Nephron (organoid): ENCODE data around the gene DMXL1.
"Not testable (repeated sequence)": the region's sequence is repeated elsewhere in the genome, so short reads cannot be mapped to it uniquely, and the experiment has no call there.

Source experiments
- H3K27ac Mint-ChIP-seq, 3 experiments: 2 replicates each; pipeline ENCODE4 v1.8.0; 2020; ENCODE audit warnings: mixed read lengths in 3 of 3, mild to moderate bottlenecking in 2 of 3, moderate library complexity in 1 of 3
- H3K27me3 Mint-ChIP-seq: 2 replicates; pipeline ENCODE4 v1.8.0; 2021; ENCODE audit warnings: low read depth, mild to moderate bottlenecking, moderate library complexity, mixed read lengths
- H3K36me3 Mint-ChIP-seq: 2 replicates; pipeline ENCODE4 v1.8.0; 2020; ENCODE audit warnings: low read depth, mixed read lengths
- H3K4me1 Mint-ChIP-seq: 2 replicates; pipeline ENCODE4 v1.8.0; 2020; ENCODE audit warnings: mixed read lengths
- H3K4me3 Mint-ChIP-seq, 3 experiments: 2 replicates each; pipeline ENCODE4 v1.8.0; 2020; ENCODE audit warnings: mild to moderate bottlenecking in 3 of 3, mixed read lengths in 3 of 3, moderate library complexity in 2 of 3
- H3K9me3 Mint-ChIP-seq: 2 replicates; pipeline ENCODE4 v1.8.0; 2020; ENCODE audit warnings: mixed read lengths
- TF ChIP-seq, protein P1 (sequence below), 3 experiments: fragments of 200-600 bp; sonication (generic); IDR thresholded peaks; one replicate each; pipeline ENCODE4 v1.5.0; 2021; ENCODE audit warnings: antibody characterized with exemption in 3 of 3; ENCODE audit not compliant: unreplicated experiment in 3 of 3

The DMXL1 gene

GRCh38 chr5:119131530-119132304, 60.8 kb downstream of the DMXL1 start:
- H3K27ac Mint-ChIP-seq, result peak overlapping the region in 1 of 3 experiments; percentile 44

DNA sequence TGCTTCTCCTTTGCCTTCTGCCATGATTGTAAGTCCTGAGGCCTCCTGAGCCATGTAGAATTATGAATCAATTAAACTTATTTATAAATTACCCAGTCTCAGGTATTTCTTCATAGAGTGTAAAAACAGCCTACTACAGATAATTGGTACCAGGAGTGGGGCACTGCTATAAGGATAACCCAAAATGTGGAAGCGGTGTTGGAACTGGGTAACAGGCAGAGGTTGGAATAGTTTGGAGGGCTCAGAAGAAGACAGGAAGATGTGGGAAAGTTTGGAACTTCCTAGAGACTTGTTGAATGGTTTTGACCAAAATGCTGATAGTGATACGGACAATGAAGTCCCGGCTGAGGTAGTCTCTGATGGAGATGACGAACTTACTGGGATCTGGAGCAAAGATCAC, 64.9 kb downstream of the DMXL1 start:
- H3K27me3 Mint-ChIP-seq, H3K4me3 Mint-ChIP-seq, H3K27ac Mint-ChIP-seq, H3K4me1 Mint-ChIP-seq: not testable (repeated sequence)
- peaks cover 59% of the 10 kb centered on the region for H3K9me3 Mint-ChIP-seq
- H3K36me3 Mint-ChIP-seq, result peaks cover 88% of the 10 kb centered on the region

More at GRCh38 chr5:119131530-119132304, 60.8 kb downstream of the DMXL1 start:
- Mint-ChIP-seq H3K36me3 (peaks cover 64% of the 10 kb centered on the region), H3K4me3 (no peak overlapping the region), H3K4me1 (no peaks in the 10 kb centered on the region), H3K9me3 (peaks cover 25% of the 10 kb centered on the region), H3K27me3 (no peaks in the 10 kb centered on the region)
- TF ChIP-seq, protein P1, sequence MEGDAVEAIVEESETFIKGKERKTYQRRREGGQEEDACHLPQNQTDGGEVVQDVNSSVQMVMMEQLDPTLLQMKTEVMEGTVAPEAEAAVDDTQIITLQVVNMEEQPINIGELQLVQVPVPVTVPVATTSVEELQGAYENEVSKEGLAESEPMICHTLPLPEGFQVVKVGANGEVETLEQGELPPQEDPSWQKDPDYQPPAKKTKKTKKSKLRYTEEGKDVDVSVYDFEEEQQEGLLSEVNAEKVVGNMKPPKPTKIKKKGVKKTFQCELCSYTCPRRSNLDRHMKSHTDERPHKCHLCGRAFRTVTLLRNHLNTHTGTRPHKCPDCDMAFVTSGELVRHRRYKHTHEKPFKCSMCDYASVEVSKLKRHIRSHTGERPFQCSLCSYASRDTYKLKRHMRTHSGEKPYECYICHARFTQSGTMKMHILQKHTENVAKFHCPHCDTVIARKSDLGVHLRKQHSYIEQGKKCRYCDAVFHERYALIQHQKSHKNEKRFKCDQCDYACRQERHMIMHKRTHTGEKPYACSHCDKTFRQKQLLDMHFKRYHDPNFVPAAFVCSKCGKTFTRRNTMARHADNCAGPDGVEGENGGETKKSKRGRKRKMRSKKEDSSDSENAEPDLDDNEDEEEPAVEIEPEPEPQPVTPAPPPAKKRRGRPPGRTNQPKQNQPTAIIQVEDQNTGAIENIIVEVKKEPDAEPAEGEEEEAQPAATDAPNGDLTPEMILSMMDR (IDR thresholded peaks at IDR 0.05; ENCODE audit: unreplicated experiment in 3 of 3), result no peak

- TF ChIP-seq, protein P1 (IDR thresholded peaks at IDR 0.05; ENCODE audit: unreplicated experiment in 3 of 3), result no peak
- H3K4me3 Mint-ChIP-seq, result no peak overlapping the region
- H3K36me3 Mint-ChIP-seq, result peaks cover 91% of the 10 kb centered on the region
- peaks cover 66% of the 10 kb centered on the region for H3K9me3 Mint-ChIP-seq
- H3K4me1 Mint-ChIP-seq, result no peaks in the 10 kb centered on the region
- no peaks in the 10 kb centered on the region for H3K27me3 Mint-ChIP-seq
- H3K27ac Mint-ChIP-seq, result no peak overlapping the region
Measured at GRCh38 chr5:119136666-119137318, 65.9 kb downstream of the DMXL1 start.

- Mint-ChIP-seq H3K9me3 (peaks cover 24% of the 10 kb centered on the region), H3K4me3 (no peak overlapping the region), H3K27ac (no peak overlapping the region), H3K4me1 (no peaks in the 10 kb centered on the region), H3K27me3 (no peaks in the 10 kb centered on the region), H3K36me3 (peaks cover 80% of the 10 kb centered on the region)
- TF ChIP-seq, protein P1 (IDR thresholded peaks at IDR 0.05; ENCODE audit: unreplicated experiment in 3 of 3), result no peak
Measured at GRCh38 chr5:119153629-119154028, 82.7 kb downstream of the DMXL1 start.

- TF ChIP-seq, protein P1 (IDR thresholded peaks at IDR 0.05; ENCODE audit: unreplicated experiment in 3 of 3), result no peak
- Mint-ChIP-seq H3K4me1 (no peaks in the 10 kb centered on the region), H3K27me3 (no peaks in the 10 kb centered on the region), H3K36me3 (peaks cover 82% of the 10 kb centered on the region), H3K27ac (no peak overlapping the region), H3K4me3 (no peak overlapping the region), H3K9me3 (peaks cover 24% of the 10 kb centered on the region)
Measured at GRCh38 chr5:119158144-119158543, 87.3 kb downstream of the DMXL1 start.

GRCh38 chr5:119161430-119161829, 90.5 kb downstream of the DMXL1 start:
- H3K27me3 Mint-ChIP-seq, result no peaks in the 10 kb centered on the region
- no peak overlapping the region for H3K4me3 Mint-ChIP-seq
- H3K36me3 Mint-ChIP-seq, result peaks cover 67% of the 10 kb centered on the region
- H3K4me1 Mint-ChIP-seq, result no peaks in the 10 kb centered on the region
- TF ChIP-seq, protein P1 (IDR thresholded peaks at IDR 0.05; ENCODE audit: unreplicated experiment in 3 of 3), result no peak
- peaks cover 11% of the 10 kb centered on the region for H3K9me3 Mint-ChIP-seq
- no peak overlapping the region for H3K27ac Mint-ChIP-seq
